ENCODE measurements around the gene SIAH1. TPM values are rescaled to one million over a fixed set of nuclear protein-coding genes. Genes with fewer than 3 reads are reported as not detected.

Gene SIAH1
- total and polyA plus RNA-seq, 10 of the 15 experiments (the other 5 are each of a cell fraction or from before 2014, with no cell fraction given) = 5.1 to 21.1 (median 13.9) TPM

- in situ Hi-C loops (cut with MboI) (no loop called here), intact Hi-C loops (cut with micrococcal nuclease; ENCODE audit: unreplicated experiment) (no loop called here)
- POLR2A ChIA-PET = no interaction called here
- SMC1A ChIA-PET (ENCODE audit: uncharacterized antibody, unreplicated experiment) = interaction anchor here (0.8 to 1.4 kb wide), 3 partner anchors 104 to 287 kb away, joined by 3 to 4 read pairs (median 3); no protein-coding TSS in a partner anchor
- ATAC-seq = no peak
- no peaks in the 10 kb centered on the region for H3K79me2 ChIP-seq (ENCODE audit: control insufficient read depth, insufficient read depth, low read length)
- H3K9ac ChIP-seq (ENCODE audit: control insufficient read depth, insufficient read depth, low read length) = no peak overlapping the region
- no peak overlapping the region for H3K27ac ChIP-seq (ENCODE audit: control insufficient read depth, insufficient read depth)
- CTCF ChIA-PET = interaction anchor here (0.6 to 1.3 kb wide), 4 partner anchors 85 to 287 kb away, joined by 3 to 5 read pairs (median 4); no protein-coding TSS in a partner anchor
- H3K36me3 ChIP-seq (ENCODE audit: control insufficient read depth in 2 of 2, insufficient read depth in 2 of 2, low read length in 1 of 2) = peaks cover 4 to 13% of the 10 kb centered on the region in 2 experiments; a peak in 3 of 4 replicates
- no peak for DNase-seq (ENCODE audit: low read depth, low spot score)
- no peaks in the 10 kb centered on the region for H3K4me1 ChIP-seq (ENCODE audit: control insufficient read depth, insufficient read depth, low read length)
- H4K20me1 ChIP-seq (ENCODE audit: control insufficient read depth, insufficient read depth) = no peaks in the 10 kb centered on the region
- WGBS (ENCODE audit: insufficient coverage, insufficient replicate concordance, low lambda C conversion rate, missing lambda C conversion rate) = 98% methylated on average over 3 of the region's 3 CpGs
- RAD21 ChIA-PET (ENCODE audit: unreplicated experiment) = interaction anchor here (1.0 kb wide), 1 partner anchor 10 kb away, joined by 3 read pairs; no protein-coding TSS in a partner anchor
- H3K4me2 ChIP-seq (ENCODE audit: control insufficient read depth, insufficient read depth) = no peak overlapping the region
- H2AFZ ChIP-seq (ENCODE audit: control insufficient read depth, low read depth, low read length) = no peak overlapping the region
- H3K9me3 ChIP-seq (replicated peaks; ENCODE audit: control insufficient read depth, insufficient read depth, low read length) = no peaks in the 10 kb centered on the region
- no peak for FAIRE-seq
- TF ChIP-seq REST (IDR thresholded peaks at IDR 0.05; ENCODE audit: low read depth, low read length) (no peak), PRDM15 (CRISPR knock-in tag; IDR thresholded peaks at IDR 0.05) (no peak), HDAC6 (IDR thresholded peaks at IDR 0.05; ENCODE audit: unreplicated experiment) (no peak), SP1 (IDR thresholded peaks at IDR 0.05; ENCODE audit: low read depth, low read length) (no peak), BCLAF1 (IDR thresholded peaks at IDR 0.05) (no peak), SREBF1 (IDR thresholded peaks at IDR 0.05; ENCODE audit: low read length) (no peak), RAD51 (IDR thresholded peaks at IDR 0.05) (no peak), ZZZ3 (IDR thresholded peaks at IDR 0.05; ENCODE audit: control insufficient read depth, insufficient read length, low read depth) (no peak), YY1 (IDR thresholded peaks at IDR 0.05; ENCODE audit: low read depth, low read length) (no peak)
- no TSS peak for BruUV-seq (replicated peaks)
- no peak overlapping the region for H3K4me3 ChIP-seq
- H3K27me3 ChIP-seq (replicated peaks in 1 of 2; ENCODE audit: control insufficient read depth in 2 of 2, insufficient read depth in 2 of 2, low read length in 1 of 2) = no peaks in the 10 kb centered on the region
Measured at GRCh38 chr16:48335961-48336360, 49.3 kb downstream of the SIAH1 start.

All from GM12878 (cell line).